OCI-LY7 (cell line): ENCODE measurements around the gene DHX15.

Experiments used
- CTCF ChIP-seq: fragments of 200-600 bp; sonication (generic); conservative IDR thresholded peaks from 2 replicates; pipeline ENCODE4 v1.5.1; 2014; ENCODE audit warnings: mild to moderate bottlenecking, antibody characterized with exemption, low read length, moderate library complexity, mixed read lengths
- EZH2phosphoT487 ChIP-seq: fragments of 200-600 bp; sonication (generic); IDR thresholded peaks from 2 replicates; pipeline ENCODE4 v1.6.1; 2018; ENCODE audit warnings: low read depth, borderline replicate concordance, mild to moderate bottlenecking, mixed run types, antibody characterized with exemption, low read length, moderate library complexity, mixed read lengths

GRCh38 chr4:24576276-24576675 lies 8.1 kb downstream of the DHX15 start:
- TF ChIP-seq EZH2phosphoT487 (no peak), CTCF (no peak)
